ENCODE data around the gene CIBAR2. TPM values are rescaled to one million over a fixed set of nuclear protein-coding genes. Genes with fewer than 3 reads are reported as not detected.
A peak's percentile ranks its signal among the peaks of the same experiment; 100 is the strongest.
"Not testable (repeated sequence)": the region's sequence is repeated elsewhere in the genome, so short reads cannot be mapped to it uniquely, and the experiment has no call there.

The CIBAR2 gene
- total RNA-seq, 1 donor from 2014 or later: not detected

DNA sequence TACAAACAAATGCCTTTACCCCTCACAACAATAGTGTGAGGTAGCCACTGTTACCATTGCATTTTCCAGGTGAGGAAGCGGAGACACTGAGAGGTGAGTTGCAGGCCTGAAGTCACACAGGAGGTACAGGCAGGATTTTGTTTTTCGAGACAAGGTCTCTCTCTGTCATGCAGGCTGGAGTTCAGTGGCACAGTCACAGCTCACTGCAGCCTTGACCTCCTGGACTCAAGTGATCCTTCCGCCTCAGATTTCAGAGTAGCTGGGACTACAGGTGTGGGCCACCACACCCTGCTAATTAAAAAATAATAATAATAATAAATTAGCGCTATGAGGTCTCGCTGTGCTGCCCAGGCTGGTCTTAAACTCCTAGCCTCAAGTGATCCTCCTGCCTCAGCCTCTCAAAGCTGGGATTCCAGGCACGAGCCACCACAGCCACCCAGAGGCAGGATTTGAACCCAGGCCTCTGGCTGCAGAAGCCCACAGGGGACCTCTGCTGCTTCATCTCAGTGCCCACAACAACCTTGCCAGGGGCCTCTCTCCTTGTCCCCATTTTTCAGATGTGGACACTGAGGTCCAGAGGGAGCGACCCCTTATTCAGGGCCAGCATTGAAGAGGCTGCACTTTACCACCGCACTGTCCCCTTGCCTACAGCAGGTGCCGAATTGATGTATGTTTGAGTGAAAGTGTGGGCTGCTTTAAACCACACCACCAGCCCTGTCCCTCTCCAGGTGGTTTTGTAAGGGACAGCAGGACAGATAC lies 16.0 kb upstream of the CIBAR2 start:
- no peak for DNase-seq (ENCODE audit: low spot score)

- DNase-seq (ENCODE audit: low spot score): no peak
Observed at GRCh38 chr16:85127379-85127723, 15.1 kb upstream of the CIBAR2 start.

GRCh38 chr16:85126705-85127378 lies 14.6 kb upstream of the CIBAR2 start:
- no peak for DNase-seq (ENCODE audit: low spot score)

GRCh38 chr16:85126394-85126704 lies 14.1 kb upstream of the CIBAR2 start:
- no peak for DNase-seq (ENCODE audit: low spot score)

DNA sequence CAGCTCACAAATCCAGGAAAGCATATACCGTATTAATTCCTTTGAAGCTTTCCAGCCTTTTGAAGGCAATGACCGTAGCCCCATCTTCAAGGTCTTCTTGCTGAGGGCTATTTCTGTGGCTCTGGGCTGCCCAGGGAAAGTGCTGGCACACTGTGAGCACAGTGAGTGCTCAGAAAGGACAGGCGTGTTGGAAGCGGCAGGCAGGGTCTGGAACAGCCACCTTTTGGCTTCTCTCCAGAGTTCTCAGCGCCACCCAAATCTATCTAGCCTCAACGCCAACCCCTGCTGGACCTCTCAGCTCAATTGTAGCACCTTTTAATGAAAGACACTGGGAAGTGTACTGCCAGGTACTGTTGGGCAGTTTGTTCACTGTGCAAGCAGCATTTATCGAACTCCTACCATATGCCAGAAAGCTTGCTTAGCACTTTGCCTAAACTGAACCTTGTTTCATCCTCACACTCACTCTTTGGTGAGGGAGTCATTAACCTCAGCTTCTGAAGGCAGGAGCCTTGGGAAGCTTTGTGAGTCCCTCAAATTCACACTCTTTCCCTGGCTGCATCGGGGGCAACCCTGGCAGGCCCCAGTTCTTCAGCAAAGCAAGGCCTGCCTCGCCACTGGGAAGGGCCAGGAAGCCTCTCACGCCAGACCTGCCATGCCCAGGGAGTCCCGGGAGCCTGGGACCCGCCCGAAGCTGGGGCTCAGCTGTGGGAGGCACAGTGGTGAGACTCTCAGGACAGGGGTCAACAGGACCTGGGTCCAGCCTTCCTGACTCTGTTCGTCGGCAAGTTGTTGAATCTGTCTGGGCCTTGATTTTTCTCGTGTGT lies 13.5 kb upstream of the CIBAR2 start:
- no peak for DNase-seq (ENCODE audit: low spot score)

DNA sequence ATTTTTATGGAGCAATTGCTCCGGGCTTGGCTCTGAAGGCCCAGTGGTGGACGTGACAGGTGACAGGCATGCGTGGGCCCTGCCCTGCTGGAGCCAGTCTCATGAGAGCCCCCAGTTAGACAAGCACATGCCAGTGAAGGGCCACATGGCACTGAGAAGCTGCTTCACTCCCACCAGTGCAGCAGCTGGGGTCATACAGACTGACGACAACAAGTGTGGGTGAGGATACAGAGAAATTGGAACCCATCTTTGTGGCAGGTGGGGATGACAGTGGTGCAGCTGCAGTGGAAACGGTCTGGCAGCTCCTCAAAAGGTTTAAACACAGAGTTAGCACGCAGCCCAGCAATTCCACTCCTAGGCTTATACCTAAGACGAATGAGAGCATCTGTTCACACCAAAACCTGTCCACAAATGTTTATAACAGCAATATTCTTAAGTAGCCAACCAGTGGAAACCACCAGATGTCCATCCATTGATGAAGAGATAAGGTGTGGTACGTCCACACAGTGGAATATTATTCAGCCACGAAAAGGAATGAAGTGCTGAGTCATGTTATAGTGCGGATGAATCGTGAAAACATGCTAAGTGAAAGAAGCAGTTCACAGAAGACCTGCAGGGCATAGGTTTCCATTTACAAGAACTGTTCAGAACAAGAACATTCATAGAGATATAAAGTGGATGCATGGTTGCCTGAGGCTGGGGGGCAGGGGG lies 12.5 kb upstream of the CIBAR2 start:
- no peak for DNase-seq (ENCODE audit: low spot score)

GRCh38 chr16:85123891-85124635 lies 11.8 kb upstream of the CIBAR2 start:
- peak; percentile 29 for DNase-seq (ENCODE audit: low spot score)

DNA sequence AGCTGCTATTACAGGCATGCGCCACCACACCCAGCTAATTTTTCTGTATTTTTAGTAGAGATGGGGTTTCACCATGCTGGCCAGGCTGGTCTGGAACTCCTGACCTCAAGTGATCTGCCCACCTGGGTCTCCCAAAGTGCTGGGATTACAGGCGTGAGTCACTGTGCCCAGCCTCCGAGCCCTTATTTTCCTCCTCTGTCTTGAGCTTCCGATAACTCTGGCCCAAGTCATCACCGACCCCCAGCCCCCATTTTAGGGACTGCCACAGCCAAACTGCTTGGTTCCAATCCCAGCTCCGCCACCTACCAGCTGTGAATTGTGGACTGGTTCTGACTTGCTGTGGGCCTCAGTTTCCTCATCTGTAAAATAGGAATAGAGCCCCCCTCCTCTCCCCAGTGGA lies 11.2 kb upstream of the CIBAR2 start:
- not testable (repeated sequence) for DNase-seq (ENCODE audit: low spot score)

DNA sequence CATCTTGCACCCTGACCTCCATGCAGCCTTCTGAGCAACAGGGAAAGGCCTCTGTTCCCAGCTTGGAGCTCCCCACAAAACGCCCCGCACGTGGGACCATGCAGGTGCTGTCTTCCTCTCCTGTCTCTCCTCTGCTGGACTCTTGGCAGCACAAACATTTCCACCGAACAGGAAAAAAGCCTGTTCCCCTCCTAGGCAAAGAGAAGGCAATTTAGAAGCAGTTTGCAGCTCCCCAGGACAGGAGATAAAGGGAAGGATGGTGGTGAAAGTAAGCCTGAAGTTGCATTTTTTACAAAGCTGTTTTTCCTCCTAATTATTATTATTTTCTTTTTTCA lies 7.7 kb upstream of the CIBAR2 start:
- DNase-seq (ENCODE audit: low spot score): no peak

- DNase-seq (ENCODE audit: low spot score): no peak
Observed at GRCh38 chr16:85117418-85117817, 5.1 kb upstream of the CIBAR2 start.

- DNase-seq (ENCODE audit: low spot score): peak; percentile 88
Observed at GRCh38 chr16:85114909-85115567, 2.8 kb upstream of the CIBAR2 start.

DNA sequence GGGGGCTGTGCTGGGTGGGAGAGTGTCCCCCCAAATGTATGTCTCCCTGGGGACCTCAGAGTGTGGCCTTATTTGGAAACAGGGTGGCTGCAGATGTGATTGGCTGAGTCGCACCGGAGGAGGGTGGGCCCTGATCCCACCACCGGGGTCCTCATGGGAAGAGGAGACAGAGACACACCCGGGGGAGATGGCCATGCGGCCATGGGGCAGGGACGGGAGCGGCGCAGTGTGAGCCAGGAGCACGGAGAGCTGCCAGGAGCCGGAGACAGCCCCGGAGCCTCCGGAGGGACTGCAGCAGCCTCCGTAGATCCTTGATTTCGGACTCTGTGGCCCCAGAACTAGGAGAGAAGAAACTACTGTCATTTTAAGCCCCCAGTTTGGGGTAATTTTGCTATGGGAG lies 1.6 kb upstream of the CIBAR2 start:
- DNase-seq (ENCODE audit: low spot score): no peak

DNA sequence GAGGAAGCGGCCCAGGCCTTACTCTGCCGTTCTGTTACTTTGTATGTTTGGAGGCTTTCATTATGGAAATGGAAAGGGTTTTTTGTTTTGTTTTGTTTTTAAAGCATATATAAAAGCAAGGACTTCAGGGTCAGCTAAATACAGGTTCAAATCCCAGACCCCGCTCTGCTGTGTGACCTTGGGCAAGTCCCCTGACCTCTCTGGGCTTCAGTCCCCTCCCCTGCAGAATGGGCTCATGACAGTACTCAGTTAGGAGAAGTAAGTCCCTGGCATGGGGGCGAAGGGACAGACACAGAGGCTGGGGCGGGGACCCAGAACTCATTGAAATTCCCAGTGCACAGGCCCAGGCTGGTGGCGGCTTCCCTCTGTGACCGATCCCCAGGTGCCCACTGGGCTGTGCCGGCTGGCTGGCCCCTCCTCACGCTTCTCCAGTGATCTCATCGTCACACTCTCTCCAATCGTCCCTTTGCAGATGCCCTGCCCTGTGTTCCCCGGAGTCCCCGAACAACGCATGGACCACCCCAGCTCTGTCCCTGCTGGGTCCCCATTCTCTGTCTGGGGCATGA lies 979 bp upstream of the CIBAR2 start:
- DNase-seq (ENCODE audit: low spot score): no peak

GRCh38 chr16:85111184-85111583 lies 1.1 kb downstream of the CIBAR2 start:
- DNase-seq (ENCODE audit: low spot score): no peak

DNA sequence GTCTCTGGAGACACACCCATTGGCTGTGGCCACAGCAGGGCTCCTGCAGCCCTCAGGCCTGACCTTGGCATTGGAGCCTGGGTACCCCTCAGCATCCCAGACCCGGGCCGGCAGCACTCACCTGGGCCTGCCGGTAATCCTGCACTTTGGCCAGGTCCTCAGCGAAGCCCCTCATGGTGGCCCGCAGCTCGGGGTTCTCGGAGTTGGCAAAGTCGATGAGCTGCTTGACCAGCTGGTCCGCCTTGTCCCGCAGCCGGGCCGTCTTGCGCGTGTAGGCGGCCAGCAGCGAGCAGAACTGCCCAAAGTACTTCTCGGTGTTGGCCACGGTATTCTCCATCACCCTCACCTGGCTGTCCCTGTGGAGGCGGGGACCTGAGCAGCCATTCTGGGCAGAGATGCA lies 2.2 kb downstream of the CIBAR2 start:
- DNase-seq (ENCODE audit: low spot score): no peak

DNA sequence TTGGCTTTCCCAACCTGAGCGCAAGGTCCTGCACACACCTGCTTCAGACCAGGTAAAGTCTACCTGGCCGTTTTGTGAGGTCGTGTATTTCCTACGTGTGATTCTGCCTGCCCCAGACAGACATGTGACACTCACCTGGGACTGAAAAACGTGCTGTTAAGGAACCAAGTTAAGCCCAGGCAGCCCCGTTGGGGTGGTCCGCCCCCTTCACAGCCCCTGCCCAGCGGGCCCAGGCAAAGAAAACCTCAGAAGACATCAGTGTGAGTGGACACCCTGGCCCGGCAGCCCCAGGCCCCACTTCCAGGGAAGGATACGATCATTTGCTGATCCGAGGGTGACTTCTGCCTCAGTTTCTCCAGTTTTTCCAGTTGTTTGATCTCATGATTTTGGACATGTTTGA lies 4.7 kb downstream of the CIBAR2 start:
- DNase-seq (ENCODE audit: low spot score): no peak

GRCh38 chr16:85107083-85107482 lies 5.2 kb downstream of the CIBAR2 start:
- DNase-seq (ENCODE audit: low spot score): no peak

- DNase-seq (ENCODE audit: low spot score): no peak
Observed at GRCh38 chr16:85105475-85105874, 6.8 kb downstream of the CIBAR2 start.

GRCh38 chr16:85104821-85105391 lies 7.4 kb downstream of the CIBAR2 start:
- DNase-seq (ENCODE audit: low spot score): no peak

DNA sequence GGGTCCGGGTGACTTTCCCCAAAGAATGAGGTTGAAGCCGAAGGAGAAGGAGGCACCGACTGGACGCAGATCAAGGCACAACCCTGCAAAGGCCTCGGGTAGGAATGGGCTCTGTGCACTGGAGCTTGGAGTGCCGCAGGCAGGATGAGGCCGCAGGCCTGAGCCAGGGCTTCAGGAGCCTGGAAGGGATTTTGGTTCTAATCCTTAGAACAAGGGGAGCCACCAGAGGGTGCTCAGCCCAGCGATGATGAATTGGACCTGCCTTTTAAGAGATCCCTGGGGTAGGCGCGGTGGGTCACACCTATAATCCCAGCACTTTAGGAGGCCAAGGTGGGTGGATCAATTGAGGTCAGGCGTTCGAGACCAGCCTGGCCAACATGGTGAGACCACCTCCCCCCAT lies 8.1 kb downstream of the CIBAR2 start:
- DNase-seq (ENCODE audit: low spot score): no peak
